Liver (tissue), 9 donors: ENCODE measurements around the gene PCTP. TPM values are rescaled to one million over a fixed set of nuclear protein-coding genes. Genes with fewer than 3 reads are reported as not detected.

Experiments used
- DNase-seq: peaks from one replicate; pipeline ENCODE4 v3.0.0-alpha.2; 2017; ENCODE audit warnings: low spot score
- H3K27ac ChIP-seq, 2 donors: one replicate each; pipeline ENCODE4 v1.7.0; 2013; ENCODE audit warnings: inconsistent platforms in 2 of 2, low read length in 2 of 2, control low read depth in 1 of 2, low read depth in 1 of 2, mild to moderate bottlenecking in 1 of 2
- H3K27me3 ChIP-seq, 4 donors: one replicate each; pipeline versions ENCODE4 v1.6.1 to v1.7.0; 2013; ENCODE audit warnings: low read length in 3 of 4, inconsistent platforms in 1 of 4, mild to moderate bottlenecking in 1 of 4, moderate library complexity in 1 of 4; ENCODE audit not compliant: control insufficient read depth in 4 of 4, insufficient read depth in 4 of 4
- H3K36me3 ChIP-seq, 4 donors: one replicate each; pipeline versions ENCODE4 v1.6.1 to v1.7.0; 2013; ENCODE audit warnings: low read length in 3 of 4, mild to moderate bottlenecking in 3 of 4, low read depth in 1 of 4, moderate library complexity in 1 of 4; ENCODE audit not compliant: control insufficient read depth in 4 of 4, insufficient read depth in 3 of 4
- H3K4me1 ChIP-seq, 4 donors: one replicate each; pipeline versions ENCODE4 v1.6.1 to v1.7.0; 2013; ENCODE audit warnings: low read length in 3 of 4, mild to moderate bottlenecking in 3 of 4, moderate library complexity in 1 of 4; ENCODE audit not compliant: control insufficient read depth in 4 of 4, insufficient read depth in 4 of 4
- H3K4me3 ChIP-seq, 3 donors: one replicate each; pipeline versions ENCODE4 v1.6.1 to v1.7.0; 2013; ENCODE audit warnings: low read length in 3 of 3, control low read depth in 1 of 3, low read depth in 1 of 3, mild to moderate bottlenecking in 1 of 3
- H3K9ac ChIP-seq, 2 donors: one replicate each; pipeline ENCODE4 v1.7.0; 2013; ENCODE audit warnings: low read length in 2 of 2, mild to moderate bottlenecking in 2 of 2, moderate library complexity in 2 of 2, control low read depth in 1 of 2, low read depth in 1 of 2
- H3K9me3 ChIP-seq, 4 donors: one replicate each; pipeline versions ENCODE4 v1.6.1 to v1.7.0; 2013; ENCODE audit warnings: low read length in 3 of 4; ENCODE audit not compliant: control insufficient read depth in 4 of 4
- CTCF ChIP-seq: fragments of 150-350 bp; IDR thresholded peaks from 2 replicates; pipeline ENCODE4 v1.5.1; 2017; ENCODE audit warnings: improper control_type of control experiment, low read depth, low read length; ENCODE audit not compliant: missing input control
- EGR1 ChIP-seq, 2 donors: IDR thresholded peaks; 2 replicates each; pipeline ENCODE4 v1.6.1; 2016 to 2018; ENCODE audit warnings: antibody characterized with exemption in 2 of 2, low read depth in 2 of 2
- FOXA1 ChIP-seq: IDR thresholded peaks from 2 replicates; pipeline ENCODE4 v1.6.1; 2016; ENCODE audit warnings: antibody characterized with exemption
- FOXA2 ChIP-seq: IDR thresholded peaks from 2 replicates; pipeline ENCODE4 v1.6.1; 2016; ENCODE audit warnings: antibody characterized with exemption
- GABPA ChIP-seq, 2 donors: IDR thresholded peaks in 1 of 2; conservative IDR thresholded peaks in 1 of 2; 2 replicates each; pipeline ENCODE4 v1.6.1; 2016; ENCODE audit warnings: antibody characterized with exemption in 2 of 2, mild to moderate bottlenecking in 1 of 2, moderate library complexity in 1 of 2
- HNF4A ChIP-seq, 2 donors: conservative IDR thresholded peaks; 2 replicates each; pipeline ENCODE4 v1.6.1; 2016; ENCODE audit warnings: antibody characterized with exemption in 2 of 2, mild to moderate bottlenecking in 2 of 2
- HNF4G ChIP-seq: IDR thresholded peaks from 2 replicates; pipeline ENCODE4 v1.6.1; 2016; ENCODE audit warnings: antibody characterized with exemption
- JUND ChIP-seq, 2 donors: IDR thresholded peaks; 2 replicates each; pipeline ENCODE4 v1.6.1; 2016; ENCODE audit warnings: antibody characterized with exemption in 2 of 2
- MAX ChIP-seq: IDR thresholded peaks from 2 replicates; pipeline ENCODE4 v1.6.1; 2016; ENCODE audit warnings: antibody characterized with exemption
- NR2F2 ChIP-seq: IDR thresholded peaks from 2 replicates; pipeline ENCODE4 v1.6.1; 2016; ENCODE audit warnings: antibody characterized with exemption
- RAD21 ChIP-seq, 2 donors: IDR thresholded peaks; 2 replicates each; pipeline ENCODE4 v1.6.1; 2016; ENCODE audit warnings: antibody characterized with exemption in 2 of 2, mild to moderate bottlenecking in 2 of 2
- REST ChIP-seq: IDR thresholded peaks from 2 replicates; pipeline ENCODE4 v1.6.1; 2016; ENCODE audit warnings: antibody characterized with exemption, mild to moderate bottlenecking
- RXRA ChIP-seq, 2 donors: IDR thresholded peaks; 2 replicates each; pipeline ENCODE4 v1.6.1; 2017 to 2018; ENCODE audit warnings: antibody characterized with exemption in 2 of 2, mild to moderate bottlenecking in 1 of 2
- SP1 ChIP-seq: IDR thresholded peaks from 2 replicates; pipeline ENCODE4 v1.6.1; 2018; ENCODE audit warnings: antibody characterized with exemption, mild to moderate bottlenecking
- TAF1 ChIP-seq: conservative IDR thresholded peaks from 2 replicates; pipeline ENCODE4 v1.6.1; 2016; ENCODE audit warnings: antibody characterized with exemption, mild to moderate bottlenecking
- YY1 ChIP-seq: IDR thresholded peaks from 2 replicates; pipeline ENCODE4 v1.6.1; 2016; ENCODE audit warnings: antibody characterized with exemption, mild to moderate bottlenecking
- ZBTB33 ChIP-seq: IDR thresholded peaks from 2 replicates; pipeline ENCODE4 v1.6.1; 2016; ENCODE audit warnings: antibody characterized with exemption
- WGBS: extraction: QIAGEN DNeasy Blood & Tissue Kit; methylation state at CpG from one replicate; pipeline ENCODE4 v1.1.7; 2013; 5-methylcytosine and 5-hydroxymethylcytosine counted together
- polyA plus RNA-seq, 2 donors: library from polyadenylated mRNA; stranded (reverse) in 1 of 2; unstranded in 1 of 2; fragments of 200-250 nt in 1 of 2; fragments of >200 nt in 1 of 2; fragmentation: Nextera tagmentation in 1 of 2; extraction: Ambion mirVana in 1 of 2; gene quantifications; one replicate each; pipeline versions ENCODE4 v1.2.1 to v1.2.3, GENCODE V29; 2013 to 2015
- total RNA-seq, 2 donors: library from RNA; depleted of rRNA; stranded (reverse); fragments of >200 nt; gene quantifications; one replicate each; pipeline ENCODE4 v1.2.3, GENCODE V29; 2014
- donor health status: healthy.
- donor health status: healthy.
- donor health status: healthy.
- donor health status: healthy.
- donor health status: healthy.

The PCTP gene
- total and polyA plus RNA-seq, 4 donors = 25.0 to 79.0 (median 55.8) TPM

- peaks cover 5 to 48% (median 27%) of the 10 kb centered on the region in 4 donors for H3K4me1 ChIP-seq
- no peak overlapping the region for H3K9ac ChIP-seq
- peak; percentile 45 for TF ChIP-seq NR2F2
- TF ChIP-seq SP1 = peak; percentile 5
- TF ChIP-seq HNF4A (conservative IDR thresholded peaks at IDR 0.05) = no peak
- no peak for DNase-seq
- no peaks in the 10 kb centered on the region for H3K27me3 ChIP-seq
- WGBS = 52% methylated on average over 6 of the region's 6 CpGs
- H3K4me3 ChIP-seq = no peak overlapping the region
- H3K36me3 ChIP-seq = peaks cover 0 to 2% (median under 1%) of the 10 kb centered on the region in 4 donors
- no peaks in the 10 kb centered on the region for H3K9me3 ChIP-seq
- peak overlapping the region; percentile 16 to 58 for H3K27ac ChIP-seq
Measured at GRCh38 chr17:55763856-55764255, 13.0 kb downstream of the PCTP start.

GRCh38 chr17:55764610-55765009, 13.8 kb downstream of the PCTP start:
- H3K27me3 ChIP-seq = no peaks in the 10 kb centered on the region
- WGBS = 53% methylated on average over 4 of the region's 4 CpGs
- H3K27ac ChIP-seq = peak overlapping the region; percentile 16 to 58
- H3K4me3 ChIP-seq = no peak overlapping the region
- no peak for TF ChIP-seq JUND (IDR thresholded peaks at IDR 0.05)
- TF ChIP-seq RAD21 (IDR thresholded peaks at IDR 0.05) = no peak
- no peak for TF ChIP-seq TAF1
- TF ChIP-seq GABPA (IDR thresholded peaks at IDR 0.05 in 1 of 2, conservative IDR thresholded peaks at IDR 0.05 in 1 of 2) = no peak
- peak; percentile 39 for TF ChIP-seq FOXA1
- TF ChIP-seq CTCF = no peak
- peak; percentile 37 to 41 for TF ChIP-seq HNF4A (conservative IDR thresholded peaks at IDR 0.05)
- no peak for TF ChIP-seq EGR1 (IDR thresholded peaks at IDR 0.05; ENCODE audit: low read depth in 2 of 2)
- TF ChIP-seq ZBTB33 = no peak
- peak; percentile 17 for TF ChIP-seq YY1
- TF ChIP-seq RXRA (IDR thresholded peaks at IDR 0.05) = peak; percentile 66 to 75
- TF ChIP-seq REST = no peak
- no peak for TF ChIP-seq SP1
- TF ChIP-seq MAX = no peak
- peak; percentile 80 for TF ChIP-seq FOXA2
- no peak for TF ChIP-seq HNF4G
- DNase-seq = no peak
- H3K36me3 ChIP-seq = peaks cover 0 to 5% (median 4%) of the 10 kb centered on the region in 4 donors
- H3K9me3 ChIP-seq = no peaks in the 10 kb centered on the region
- H3K4me1 ChIP-seq = peaks cover 5 to 42% (median 27%) of the 10 kb centered on the region in 4 donors
- H3K9ac ChIP-seq = no peak overlapping the region
